Uterus (tissue), 2 donors: ENCODE data around the gene ABRAXAS1.

Experiments
- POLR2A ChIP-seq, 2 donors: fragments of 450-650 bp; IDR thresholded peaks; one replicate each; pipeline ENCODE4 v1.6.1; 2016; ENCODE audit warnings: antibody characterized with exemption in 2 of 2, mild to moderate bottlenecking in 1 of 2, moderate library complexity in 1 of 2
- TF ChIP-seq, protein P1 (sequence below), 4 experiments: fragments of 200-600 bp in 2 of 4; fragments of 450-650 bp in 2 of 4; sonication (generic) in 2 of 4; IDR thresholded peaks; one replicate each; pipeline ENCODE4 v1.5.1; 2016 to 2019; ENCODE audit warnings: antibody characterized with exemption in 4 of 4, mild to moderate bottlenecking in 2 of 4, moderate library complexity in 1 of 4

DNA sequence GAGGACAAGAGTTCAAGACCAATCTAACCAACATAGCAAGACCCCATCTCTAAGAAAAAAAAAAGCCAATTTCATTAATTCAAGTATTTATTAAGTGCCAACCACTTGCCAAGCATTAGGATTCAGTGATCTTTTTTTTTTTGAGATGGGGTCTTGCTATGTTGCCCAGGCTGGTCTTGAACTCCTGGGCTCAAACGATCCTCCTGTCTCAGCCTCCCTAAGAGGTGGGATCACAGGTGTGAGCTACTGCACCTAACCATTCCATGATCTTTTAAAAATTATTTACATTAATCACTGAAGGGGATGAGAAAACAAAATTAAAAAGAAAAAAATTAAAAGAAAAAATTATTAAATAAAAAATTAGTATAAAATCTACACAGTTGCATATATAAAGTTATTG, 53.7 kb downstream of the ABRAXAS1 start:
- TF ChIP-seq, protein P1, sequence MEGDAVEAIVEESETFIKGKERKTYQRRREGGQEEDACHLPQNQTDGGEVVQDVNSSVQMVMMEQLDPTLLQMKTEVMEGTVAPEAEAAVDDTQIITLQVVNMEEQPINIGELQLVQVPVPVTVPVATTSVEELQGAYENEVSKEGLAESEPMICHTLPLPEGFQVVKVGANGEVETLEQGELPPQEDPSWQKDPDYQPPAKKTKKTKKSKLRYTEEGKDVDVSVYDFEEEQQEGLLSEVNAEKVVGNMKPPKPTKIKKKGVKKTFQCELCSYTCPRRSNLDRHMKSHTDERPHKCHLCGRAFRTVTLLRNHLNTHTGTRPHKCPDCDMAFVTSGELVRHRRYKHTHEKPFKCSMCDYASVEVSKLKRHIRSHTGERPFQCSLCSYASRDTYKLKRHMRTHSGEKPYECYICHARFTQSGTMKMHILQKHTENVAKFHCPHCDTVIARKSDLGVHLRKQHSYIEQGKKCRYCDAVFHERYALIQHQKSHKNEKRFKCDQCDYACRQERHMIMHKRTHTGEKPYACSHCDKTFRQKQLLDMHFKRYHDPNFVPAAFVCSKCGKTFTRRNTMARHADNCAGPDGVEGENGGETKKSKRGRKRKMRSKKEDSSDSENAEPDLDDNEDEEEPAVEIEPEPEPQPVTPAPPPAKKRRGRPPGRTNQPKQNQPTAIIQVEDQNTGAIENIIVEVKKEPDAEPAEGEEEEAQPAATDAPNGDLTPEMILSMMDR (IDR thresholded peaks at IDR 0.05) = no peak
- no peak for TF ChIP-seq POLR2A (IDR thresholded peaks at IDR 0.05)
